GM12878 (cell line): ENCODE data around the gene B3GALT5.

Experiments used
- EP300 ChIP-seq, 2 experiments: fragments of 150-350 bp in 1 of 2; IDR thresholded peaks; 2 replicates each; pipeline ENCODE4 v1.6.1; 2011 to 2012; ENCODE audit warnings: low read depth in 2 of 2, low read length in 2 of 2, borderline replicate concordance in 1 of 2, improper control_type of control experiment in 1 of 2, inconsistent platforms in 1 of 2; ENCODE audit not compliant: control insufficient read depth in 1 of 2
- NR2C1 ChIP-seq: fragments of 450-650 bp; IDR thresholded peaks from 2 replicates; pipeline ENCODE4 v1.6.1; 2017; ENCODE audit warnings: antibody characterized with exemption, mild to moderate bottlenecking, moderate library complexity
- SMAD1 ChIP-seq: fragments of 450-650 bp; IDR thresholded peaks from 2 replicates; pipeline ENCODE4 v1.6.1; 2018; ENCODE audit warnings: mild to moderate bottlenecking, low read depth; ENCODE audit not compliant: partially characterized antibody
- SMAD5 ChIP-seq: IDR thresholded peaks from 2 replicates; pipeline ENCODE4 v1.6.1; 2016; ENCODE audit warnings: antibody characterized with exemption, low read depth
- TAF1 ChIP-seq: IDR thresholded peaks from 2 replicates; pipeline ENCODE4 v1.6.1; 2011; ENCODE audit warnings: mild to moderate bottlenecking, low read depth, low read length, borderline replicate concordance
- TARDBP ChIP-seq: IDR thresholded peaks from 2 replicates; pipeline ENCODE4 v1.6.1; 2016; ENCODE audit warnings: borderline replicate concordance
- TBL1XR1 ChIP-seq: IDR thresholded peaks from 2 replicates; pipeline ENCODE4 v1.6.1; 2012; ENCODE audit warnings: low read depth, low read length, improper control_type of control experiment
- USF2 ChIP-seq: IDR thresholded peaks from 2 replicates; pipeline ENCODE4 v1.6.1; 2011; ENCODE audit warnings: low read depth, low read length, improper control_type of control experiment, borderline replicate concordance
- WRNIP1 ChIP-seq: IDR thresholded peaks from 2 replicates; pipeline ENCODE4 v1.6.1; 2011; ENCODE audit warnings: low read depth, low read length, improper control_type of control experiment, borderline replicate concordance
- ZNF274 ChIP-seq: IDR thresholded peaks from one replicate; pipeline ENCODE4 v1.8.0; 2011; ENCODE audit not compliant: insufficient read length, insufficient read depth
- ZNF384 ChIP-seq: IDR thresholded peaks from 2 replicates; pipeline ENCODE4 v1.6.1; 2012; ENCODE audit warnings: low read depth, mild to moderate bottlenecking, low read length, improper control_type of control experiment, borderline replicate concordance

GRCh38 chr21:39599191-39599970 is 13.4 kb upstream of the B3GALT5 start:
- no peak for TF ChIP-seq WRNIP1
- no peak for TF ChIP-seq TAF1
- TF ChIP-seq TARDBP: no peak
- no peak for TF ChIP-seq TBL1XR1
- TF ChIP-seq USF2: no peak
- no peak for TF ChIP-seq SMAD5
- no peak for TF ChIP-seq EP300 (IDR thresholded peaks at IDR 0.05; ENCODE audit: borderline replicate concordance in 1 of 2, control insufficient read depth in 1 of 2, low read depth in 2 of 2, low read length in 2 of 2)
- no peak for TF ChIP-seq ZNF274
- no peak for TF ChIP-seq SMAD1
- no peak for TF ChIP-seq NR2C1
- no peak for TF ChIP-seq ZNF384
